Ectodermal cell (in vitro differentiated cells): ENCODE data around the gene PRPSAP2.

Experiments
- H3K27ac ChIP-seq: 2 replicates; pipeline ENCODE4 v1.7.0; 2013; ENCODE audit warnings: mild to moderate bottlenecking, low read depth, low read length; ENCODE audit not compliant: insufficient read depth, poor library complexity, severe bottlenecking
- H3K27me3 ChIP-seq: 2 replicates; pipeline ENCODE4 v1.7.0; 2013; ENCODE audit warnings: mild to moderate bottlenecking, low read length; ENCODE audit not compliant: insufficient read depth, control insufficient read depth, poor library complexity, severe bottlenecking
- H3K36me3 ChIP-seq: one replicate; pipeline ENCODE4 v1.7.0; 2013; ENCODE audit warnings: low read length; ENCODE audit not compliant: control insufficient read depth, insufficient read depth
- H3K4me1 ChIP-seq: one replicate; pipeline ENCODE4 v1.7.0; 2013; ENCODE audit warnings: low read length; ENCODE audit not compliant: control insufficient read depth, insufficient read depth
- H3K4me3 ChIP-seq: 2 replicates; pipeline ENCODE4 v1.7.0; 2013; ENCODE audit warnings: low read depth, low read length, control low read depth; ENCODE audit not compliant: insufficient read depth
- H3K9me3 ChIP-seq: 2 replicates; pipeline ENCODE4 v1.7.0; 2013; ENCODE audit warnings: mild to moderate bottlenecking, low read length, moderate library complexity; ENCODE audit not compliant: control insufficient read depth
- WGBS, 2 experiments: methylation state at CpG; one replicate each; pipeline ENCODE4 v1.1.7; 2013; ENCODE audit warnings: missing lambda C conversion rate in 2 of 2; 5-methylcytosine and 5-hydroxymethylcytosine counted together

PRPSAP2 gene

GRCh38 chr17:18960241-18960665 is 102.3 kb downstream of the PRPSAP2 start:
- H3K27ac ChIP-seq: no peak overlapping the region
- no peaks in the 10 kb centered on the region for H3K27me3 ChIP-seq
- H3K36me3 ChIP-seq: no peaks in the 10 kb centered on the region
- no peak overlapping the region for H3K4me3 ChIP-seq
- H3K9me3 ChIP-seq: no peaks in the 10 kb centered on the region
- peaks cover 12% of the 10 kb centered on the region for H3K4me1 ChIP-seq
- 90 to 93% methylated on average over 15 of the region's 15 CpGs for WGBS, 2 experiments

- H3K27me3 ChIP-seq: no peaks in the 10 kb centered on the region
- H3K9me3 ChIP-seq: no peaks in the 10 kb centered on the region
- 38% methylated on average over 17 of the region's 17 CpGs for WGBS, 2 experiments
- no peak overlapping the region for H3K4me3 ChIP-seq
- H3K27ac ChIP-seq: no peak overlapping the region
- no peaks in the 10 kb centered on the region for H3K36me3 ChIP-seq
- peaks cover 12% of the 10 kb centered on the region for H3K4me1 ChIP-seq
Observed at GRCh38 chr17:18960803-18961511, 103.0 kb downstream of the PRPSAP2 start.

GRCh38 chr17:18961634-18962493 is 103.9 kb downstream of the PRPSAP2 start:
- 85 to 87% methylated on average over 16 of the region's 16 CpGs for WGBS, 2 experiments
- Histone ChIP-seq H3K27ac (no peak overlapping the region), H3K27me3 (no peaks in the 10 kb centered on the region), H3K36me3 (no peaks in the 10 kb centered on the region), H3K9me3 (no peaks in the 10 kb centered on the region), H3K4me1 (peaks cover 15% of the 10 kb centered on the region), H3K4me3 (no peak overlapping the region)

DNA sequence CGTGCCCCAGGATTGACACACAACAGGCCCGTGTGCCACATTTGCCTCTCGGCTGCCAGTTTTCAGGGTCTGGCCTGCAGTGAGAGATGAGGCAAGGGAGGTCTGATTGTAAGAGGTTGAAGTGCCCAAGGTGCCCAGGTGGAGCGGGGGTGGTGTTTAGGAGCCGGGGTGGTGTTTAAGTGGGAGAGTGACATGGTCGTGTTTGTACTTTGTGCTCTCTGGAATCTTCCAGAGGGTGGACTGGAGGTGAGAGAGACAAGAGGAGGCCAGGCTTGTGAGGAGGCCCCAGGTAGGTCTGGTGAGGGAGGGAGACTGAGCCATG is 104.5 kb downstream of the PRPSAP2 start:
- no peak overlapping the region for H3K27ac ChIP-seq
- no peaks in the 10 kb centered on the region for H3K9me3 ChIP-seq
- no peaks in the 10 kb centered on the region for H3K27me3 ChIP-seq
- WGBS, 2 experiments: 87 to 88% methylated on average over 6 of the region's 6 CpGs
- H3K4me3 ChIP-seq: no peak overlapping the region
- H3K36me3 ChIP-seq: no peaks in the 10 kb centered on the region
- peaks cover 21% of the 10 kb centered on the region for H3K4me1 ChIP-seq

GRCh38 chr17:18963126-18964017 is 105.4 kb downstream of the PRPSAP2 start:
- 93 to 94% methylated on average over 23 of the region's 23 CpGs for WGBS, 2 experiments
- Histone ChIP-seq H3K4me3 (no peak overlapping the region), H3K27ac (no peak overlapping the region), H3K9me3 (no peaks in the 10 kb centered on the region), H3K27me3 (no peaks in the 10 kb centered on the region), H3K36me3 (no peaks in the 10 kb centered on the region), H3K4me1 (peaks cover 30% of the 10 kb centered on the region)

DNA sequence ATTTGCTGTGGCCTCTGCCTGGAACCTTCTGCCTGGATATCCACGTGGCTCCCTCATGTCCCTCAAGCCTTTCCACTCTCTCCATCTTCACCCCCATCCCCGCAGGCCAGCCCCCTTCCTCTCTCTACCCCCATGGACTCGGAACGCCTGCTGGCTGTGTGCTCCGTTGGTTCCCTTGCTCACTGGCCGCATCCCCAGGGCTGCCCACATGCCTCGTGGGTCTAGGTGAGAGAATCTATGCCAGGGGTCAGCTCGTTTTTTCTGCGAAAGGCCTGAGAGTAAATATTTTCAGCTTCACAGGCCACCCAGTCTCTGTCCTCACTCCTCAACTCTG is 106.1 kb downstream of the PRPSAP2 start:
- Histone ChIP-seq H3K27ac (no peak overlapping the region), H3K4me3 (no peak overlapping the region)
- WGBS, 2 experiments: 94 to 95% methylated on average over 9 of the region's 9 CpGs

GRCh38 chr17:18964550-18964949 is 106.6 kb downstream of the PRPSAP2 start:
- no peak overlapping the region for H3K4me3 ChIP-seq
- H3K27ac ChIP-seq: no peak overlapping the region
- WGBS, 2 experiments: 94 to 96% methylated on average over 9 of the region's 9 CpGs
- H3K9me3 ChIP-seq: no peaks in the 10 kb centered on the region
- H3K4me1 ChIP-seq: peaks cover 42% of the 10 kb centered on the region
- H3K27me3 ChIP-seq: no peaks in the 10 kb centered on the region
- no peaks in the 10 kb centered on the region for H3K36me3 ChIP-seq

More for the DNA sequence above, 106.1 kb downstream of the PRPSAP2 start:
- H3K4me1 ChIP-seq: peaks cover 36% of the 10 kb centered on the region
- H3K36me3 ChIP-seq: no peaks in the 10 kb centered on the region
- H3K27me3 ChIP-seq: no peaks in the 10 kb centered on the region
- no peaks in the 10 kb centered on the region for H3K9me3 ChIP-seq

- peaks cover 43% of the 10 kb centered on the region for H3K4me1 ChIP-seq
- no peaks in the 10 kb centered on the region for H3K9me3 ChIP-seq
- no peaks in the 10 kb centered on the region for H3K36me3 ChIP-seq
- no peak overlapping the region for H3K4me3 ChIP-seq
- WGBS, 2 experiments: 90 to 92% methylated on average over 14 of the region's 14 CpGs
- H3K27ac ChIP-seq: no peak overlapping the region
- no peaks in the 10 kb centered on the region for H3K27me3 ChIP-seq
Observed at GRCh38 chr17:18965530-18966236, 107.8 kb downstream of the PRPSAP2 start.

DNA sequence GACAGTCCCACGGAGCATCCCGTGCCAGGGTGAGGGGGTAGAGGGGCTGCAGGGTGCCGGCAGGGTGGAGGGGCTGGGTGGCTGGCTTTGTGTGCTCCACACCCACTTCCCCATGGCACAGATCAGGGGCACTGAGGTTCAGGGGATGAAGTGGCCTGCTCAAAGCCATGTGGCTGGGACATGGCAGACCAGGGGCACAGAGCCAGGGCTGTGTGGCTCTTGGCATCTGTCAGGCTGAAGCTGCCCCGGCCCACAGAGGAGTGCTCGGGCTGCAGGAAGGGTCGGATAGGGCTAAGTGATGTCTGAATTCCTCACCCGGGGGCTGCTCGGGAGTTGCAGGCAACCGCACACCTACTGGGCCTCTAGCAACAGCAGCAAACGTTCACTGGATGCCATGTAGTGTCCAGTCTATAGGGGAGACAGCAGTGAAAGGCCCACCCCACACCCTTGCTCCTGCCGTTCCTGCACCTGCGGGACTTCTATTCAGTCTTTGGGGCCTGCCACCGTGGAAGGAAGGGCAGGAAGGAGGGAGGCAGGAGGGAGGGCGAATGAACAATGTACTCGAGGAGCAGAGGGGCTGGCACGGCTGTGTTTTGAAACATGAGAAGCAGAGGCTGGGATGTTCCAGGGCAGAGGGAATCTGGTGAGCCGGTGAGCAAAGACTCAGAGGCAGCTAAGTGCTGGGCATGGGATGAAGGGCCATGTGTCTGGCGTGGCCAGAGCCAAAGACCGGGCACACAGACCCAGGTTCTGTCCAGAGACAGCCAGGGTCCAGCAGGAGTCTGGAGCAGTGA is 109.1 kb downstream of the PRPSAP2 start:
- WGBS, 2 experiments: 49 to 50% methylated on average over 19 of the region's 19 CpGs

More for the DNA sequence above, 109.1 kb downstream of the PRPSAP2 start:
- Histone ChIP-seq H3K36me3 (no peaks in the 10 kb centered on the region), H3K4me1 (peaks cover 31% of the 10 kb centered on the region), H3K27me3 (no peaks in the 10 kb centered on the region), H3K27ac (peak overlapping the region; percentile 63), H3K9me3 (no peaks in the 10 kb centered on the region), H3K4me3 (no peak overlapping the region)
